GM19035 (cell line): ENCODE results near the gene PHC3.

Experiments
- ATAC-seq: cut with Tn5 transposase; IDR thresholded peaks from one replicate; pipeline ENCODE4 v1.9.1; 2021; ENCODE audit not compliant: unreplicated experiment

PHC3 gene

DNA sequence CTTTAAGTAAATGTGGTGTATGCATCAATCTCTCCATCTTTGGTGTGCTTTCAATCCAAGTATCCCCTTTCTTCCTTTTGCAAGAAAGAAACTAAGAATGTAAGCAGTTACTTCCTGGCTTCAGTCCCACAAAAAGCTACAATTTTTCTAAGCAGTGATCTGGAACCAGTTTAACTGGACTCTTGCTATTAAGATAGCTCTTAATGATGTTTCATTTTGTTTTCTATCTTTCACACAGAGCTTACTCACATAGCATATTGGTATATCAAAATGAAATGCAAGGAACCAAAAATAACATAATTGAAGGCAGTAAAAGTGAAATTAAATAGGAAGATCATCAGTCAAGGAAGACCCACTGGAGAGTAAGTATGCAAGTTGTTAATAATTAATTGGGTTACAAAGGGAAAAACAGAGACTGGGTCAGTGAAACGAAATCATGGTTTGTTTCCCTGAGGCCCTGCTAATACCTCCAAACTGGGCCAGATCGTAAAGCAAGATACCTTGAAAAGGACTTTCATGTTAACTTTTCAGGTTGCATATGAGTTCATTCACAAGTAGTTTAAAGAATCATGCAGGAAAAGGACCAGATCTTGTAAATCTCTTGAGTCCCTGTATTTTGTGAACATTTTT is 101.9 kb downstream of the PHC3 start:
- no peak for ATAC-seq

DNA sequence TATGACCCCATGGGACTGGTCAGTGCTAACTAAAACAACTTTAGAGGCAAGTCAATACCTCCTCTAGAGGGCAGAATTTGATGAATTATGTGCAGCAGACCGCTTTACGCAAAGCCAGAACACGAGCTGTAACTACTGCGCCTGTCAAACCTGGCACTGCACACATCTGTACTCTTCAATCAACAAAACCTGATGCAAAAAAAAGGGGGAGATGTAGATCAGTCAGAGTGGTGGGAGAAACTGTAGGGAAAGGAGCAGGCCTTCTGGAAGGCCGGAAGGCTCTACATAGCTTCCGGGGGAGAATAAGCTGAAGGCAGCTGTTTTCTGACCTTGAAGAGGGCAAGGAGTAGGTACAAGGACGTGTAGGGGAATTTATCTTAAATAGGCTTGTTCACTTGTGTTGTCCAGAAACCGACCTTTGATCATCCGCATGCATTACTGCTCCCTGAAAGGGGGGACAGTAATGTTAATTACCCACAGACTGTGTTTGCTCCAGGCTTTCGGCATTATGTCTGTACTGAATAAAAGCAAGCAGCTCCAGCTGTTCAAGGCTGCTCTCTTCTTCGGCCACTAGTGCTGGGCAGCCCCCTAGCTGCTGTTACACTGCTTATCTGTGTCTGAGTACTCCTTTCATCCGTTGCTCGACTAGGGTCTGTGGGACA is 102.8 kb downstream of the PHC3 start:
- ATAC-seq = no peak

GRCh38 chr3:170077361-170077760 is 104.2 kb downstream of the PHC3 start:
- no peak for ATAC-seq

- ATAC-seq = no peak
These were observed 104.8 kb downstream of the PHC3 start for GRCh38 chr3:170076715-170077238.

DNA sequence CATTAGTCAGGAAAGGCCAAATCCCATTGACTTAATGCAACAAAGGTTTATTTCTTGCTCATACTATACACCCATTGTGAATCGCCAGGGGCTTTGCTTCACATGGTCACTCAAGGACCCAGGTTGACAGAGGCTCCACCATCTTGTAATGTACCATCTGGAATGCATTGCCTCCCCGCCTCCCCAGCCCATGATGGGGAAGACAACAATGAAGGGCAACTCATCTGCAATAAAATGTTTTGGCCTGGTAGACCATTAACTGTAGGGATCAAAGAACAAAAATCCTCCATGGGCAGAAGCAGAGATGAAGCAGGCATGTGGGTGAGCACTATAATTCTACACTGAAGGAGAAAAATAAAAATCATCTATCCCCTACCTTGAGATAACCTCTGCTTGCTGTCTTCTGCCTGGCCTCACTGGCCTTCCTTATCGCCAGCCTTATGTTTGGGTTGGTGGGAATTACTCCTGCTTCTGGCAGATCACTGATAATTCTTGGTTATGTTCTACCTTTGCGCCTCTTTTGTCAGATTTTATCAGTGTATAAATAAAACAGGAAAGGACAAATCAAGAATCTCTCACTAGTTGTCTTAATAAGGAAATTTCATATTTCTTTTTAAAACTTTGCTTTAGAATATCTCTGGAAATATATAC is 106.0 kb downstream of the PHC3 start:
- no peak for ATAC-seq

GRCh38 chr3:170064108-170064507 is 117.4 kb downstream of the PHC3 start:
- ATAC-seq = no peak

GRCh38 chr3:170063691-170064090 is 117.8 kb downstream of the PHC3 start:
- ATAC-seq = no peak

- no peak for ATAC-seq
These were observed 118.8 kb downstream of the PHC3 start for GRCh38 chr3:170062769-170063168.

GRCh38 chr3:170062068-170062467 is 119.5 kb downstream of the PHC3 start:
- no peak for ATAC-seq

DNA sequence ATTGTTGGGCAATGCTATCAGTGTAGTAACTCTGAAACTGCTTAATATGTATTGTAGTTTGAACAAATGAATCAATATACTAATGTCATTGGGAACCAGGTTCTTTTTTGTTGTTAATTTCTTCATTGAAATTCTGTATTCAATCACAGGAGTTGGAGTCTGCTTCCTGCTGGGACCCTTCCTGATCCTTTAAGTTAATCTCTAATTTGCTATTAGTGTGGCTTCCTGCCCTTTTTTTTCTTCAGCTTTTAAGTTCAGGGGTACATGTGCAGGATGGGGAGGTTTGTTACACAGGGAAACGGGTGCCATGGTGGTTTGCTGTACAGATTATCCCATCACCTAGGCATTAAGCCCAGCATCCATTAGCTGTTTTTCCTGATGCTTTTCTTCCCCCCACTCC is 122.1 kb downstream of the PHC3 start:
- no peak for ATAC-seq

DNA sequence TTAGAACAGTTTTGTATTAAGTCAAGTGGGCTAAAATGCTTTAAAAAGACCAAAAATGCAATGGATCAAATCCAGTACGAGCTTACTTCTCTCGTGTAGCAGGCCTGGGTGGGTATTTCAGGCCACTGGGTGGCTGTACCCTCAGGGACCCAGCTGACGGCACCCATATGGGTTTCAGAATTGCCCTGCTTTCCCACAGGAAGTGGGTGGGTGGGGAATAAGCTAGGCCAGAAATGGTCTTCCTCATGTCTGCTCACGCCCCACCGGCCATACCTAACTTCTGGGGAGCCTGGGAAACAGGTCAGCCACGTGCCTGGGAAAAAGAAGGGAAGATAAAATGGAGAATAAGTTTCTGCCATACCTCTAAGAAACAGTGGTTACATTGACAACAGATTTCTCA is 123.4 kb downstream of the PHC3 start:
- ATAC-seq = no peak

- no peak for ATAC-seq
These were observed 124.0 kb downstream of the PHC3 start for GRCh38 chr3:170057550-170057949.

- ATAC-seq = peak; percentile 88
These were observed 124.7 kb downstream of the PHC3 start for GRCh38 chr3:170056710-170057454.

GRCh38 chr3:170055209-170055608 is 126.3 kb downstream of the PHC3 start:
- peak; percentile 67 for ATAC-seq

- no peak for ATAC-seq
These were observed 127.3 kb downstream of the PHC3 start for GRCh38 chr3:170054204-170054603.

GRCh38 chr3:170052398-170052797 is 129.1 kb downstream of the PHC3 start:
- no peak for ATAC-seq

GRCh38 chr3:170050753-170051152 is 130.8 kb downstream of the PHC3 start:
- no peak for ATAC-seq

DNA sequence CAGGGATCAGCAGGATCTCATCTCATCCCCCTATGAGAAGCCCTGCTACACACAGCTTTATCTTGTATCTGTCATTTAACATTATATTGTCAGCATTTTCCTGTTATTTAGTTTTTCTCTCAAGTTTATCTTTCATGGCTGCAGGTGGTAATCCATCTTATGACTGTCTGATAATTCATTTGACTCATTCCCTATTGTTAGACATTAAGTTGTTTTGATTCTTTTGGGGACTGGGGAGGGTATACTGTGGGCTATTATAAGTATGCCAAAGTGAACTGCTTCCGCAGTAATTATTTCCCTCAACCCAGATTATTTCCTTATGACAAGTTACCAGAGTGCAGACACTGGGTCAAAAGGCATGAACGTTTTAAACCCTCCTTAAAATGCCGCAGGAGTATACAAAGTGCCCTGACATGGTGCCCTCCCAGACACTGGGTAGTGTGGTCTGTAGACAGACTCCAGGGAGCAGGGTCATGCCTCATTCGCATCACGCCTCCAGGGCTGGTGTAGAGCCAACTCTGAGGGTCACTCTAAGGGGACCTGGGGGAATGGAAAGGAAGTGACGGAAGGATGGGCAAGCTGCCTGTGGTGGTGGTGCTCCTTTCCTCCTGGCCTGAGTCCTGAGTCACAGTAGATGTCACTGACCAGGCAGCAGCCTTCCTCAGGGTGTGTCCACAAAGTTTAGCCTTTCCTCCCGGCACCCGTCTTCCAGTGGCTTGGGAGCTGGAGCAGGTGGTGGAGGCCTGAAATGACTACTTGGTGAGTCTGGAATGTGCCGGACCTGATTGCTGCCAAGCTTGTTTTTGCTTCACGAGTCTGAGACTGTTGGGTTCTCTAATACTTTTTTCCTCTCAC is 132.2 kb downstream of the PHC3 start:
- no peak for ATAC-seq

- no peak for ATAC-seq
These were observed 134.5 kb downstream of the PHC3 start for GRCh38 chr3:170047133-170047404.

DNA sequence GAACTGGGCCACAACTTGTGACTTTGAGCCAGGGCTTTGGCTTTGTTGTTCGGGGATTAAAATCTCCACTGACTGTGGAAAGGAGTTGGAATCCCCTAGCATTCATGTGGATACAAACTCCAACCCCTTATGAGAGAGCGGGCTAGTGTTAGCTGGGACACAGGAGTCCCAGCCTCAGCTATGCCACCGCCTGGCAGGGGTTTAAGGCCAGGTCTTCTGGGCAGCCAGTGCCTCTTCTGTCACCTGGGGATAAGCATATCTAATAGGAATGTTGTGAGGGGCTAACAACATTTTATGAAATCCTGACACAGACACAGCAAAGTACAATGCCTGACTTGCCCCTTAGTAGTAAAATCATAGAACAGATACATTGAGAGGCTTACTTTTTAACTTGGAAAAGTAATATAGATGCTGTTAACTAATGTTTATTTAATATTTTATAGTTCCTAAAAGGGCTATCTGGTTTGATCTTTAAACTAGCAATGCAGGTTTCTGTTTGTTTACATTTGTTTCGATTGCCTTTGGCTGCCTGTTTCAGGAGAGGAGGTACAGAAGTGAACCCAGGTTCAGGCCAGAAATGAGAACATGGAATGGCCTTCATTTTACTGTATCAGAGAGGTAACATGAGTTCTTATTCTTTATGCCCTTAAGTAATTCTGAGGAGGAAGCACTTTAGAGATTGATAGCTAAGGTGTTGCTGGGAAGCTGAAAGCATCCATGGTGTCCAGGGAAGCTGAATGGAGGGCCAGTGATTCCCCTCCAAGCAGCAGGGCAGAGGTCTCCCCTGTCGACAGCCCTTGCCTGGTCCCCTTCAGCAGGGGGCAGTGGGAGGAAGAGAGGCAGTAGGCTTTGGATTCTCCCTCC is 135.0 kb downstream of the PHC3 start:
- ATAC-seq = no peak
